CD4-positive, alpha-beta T cell treated with Interleukin-6 for 4 hours (primary cell): Measurements from ENCODE around the gene FAF2.
"Not testable (repeated sequence)": the region's sequence is repeated elsewhere in the genome, so short reads cannot be mapped to it uniquely, and the experiment has no call there.

ENCODE experiments used
- DNase-seq: peaks from one replicate; pipeline ENCODE4 v3.0.0-alpha.2; 2020; ENCODE audit warnings: mixed read lengths

The FAF2 gene

DNA sequence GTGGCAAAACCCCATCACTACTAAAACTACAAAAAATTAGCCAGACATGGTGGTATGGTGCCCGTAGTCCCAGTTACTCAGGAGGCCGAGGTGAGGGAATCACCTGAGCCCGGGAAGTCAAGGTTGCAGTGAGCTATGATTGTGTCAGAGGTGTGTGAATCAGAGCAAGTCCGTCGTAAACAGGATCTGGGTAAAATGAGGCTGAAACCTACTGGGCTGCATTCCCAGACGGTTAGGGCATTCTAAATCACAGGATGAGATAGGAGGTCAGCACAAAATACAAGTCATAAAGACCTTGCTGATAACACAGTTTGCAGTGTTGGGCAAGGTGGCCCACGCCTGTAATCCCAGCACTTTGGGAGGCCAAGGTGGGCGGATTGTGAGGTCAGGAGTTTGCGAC, 29.9 kb upstream of the FAF2 start:
- no peak for DNase-seq

DNA sequence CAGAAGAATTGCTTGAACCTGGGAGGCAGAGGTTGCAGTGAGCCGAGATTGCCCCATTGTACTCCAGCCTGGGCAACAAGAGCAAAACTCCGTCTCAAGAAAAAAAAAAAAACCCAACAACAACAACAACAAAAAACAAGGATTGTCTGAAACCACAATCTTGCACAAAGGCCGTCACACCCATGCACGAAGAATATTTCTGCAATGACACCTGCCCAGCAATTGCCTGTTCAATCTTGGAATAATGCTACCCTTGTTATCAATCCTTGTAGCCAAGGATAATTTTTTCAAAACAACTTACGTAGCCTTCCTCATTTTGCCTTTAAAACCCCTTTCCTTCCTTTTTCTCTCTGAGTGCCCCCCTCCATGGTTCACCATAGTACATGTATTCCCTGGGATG, 28.1 kb upstream of the FAF2 start:
- DNase-seq: no peak

DNA sequence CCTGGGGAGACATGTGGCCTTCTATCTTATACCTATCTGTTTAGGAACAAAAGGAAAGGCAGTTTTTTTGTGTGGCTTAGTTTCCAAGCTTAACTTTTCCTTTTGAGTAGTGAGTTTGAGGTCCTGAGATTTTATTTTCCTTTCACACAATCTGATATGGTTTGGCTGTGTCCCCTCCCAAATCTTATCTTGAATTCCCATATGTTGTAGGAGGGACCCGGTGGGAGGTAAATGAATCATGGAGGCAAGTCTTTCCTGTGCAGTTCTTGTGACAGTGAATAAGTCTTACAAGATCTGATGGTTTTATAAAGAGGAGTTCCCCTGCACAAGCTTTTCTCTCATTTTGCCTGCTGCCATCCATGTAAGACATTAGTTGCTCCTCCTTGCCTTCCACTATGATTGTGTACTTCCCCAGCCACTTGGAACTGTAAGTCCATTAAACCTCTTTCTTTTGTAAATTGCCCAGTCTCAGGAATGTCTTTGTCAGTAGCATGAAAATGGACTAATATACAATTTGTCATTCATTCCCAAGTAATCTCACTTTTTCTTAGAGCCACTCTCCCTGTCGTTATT, 27.1 kb upstream of the FAF2 start:
- no peak for DNase-seq

DNA sequence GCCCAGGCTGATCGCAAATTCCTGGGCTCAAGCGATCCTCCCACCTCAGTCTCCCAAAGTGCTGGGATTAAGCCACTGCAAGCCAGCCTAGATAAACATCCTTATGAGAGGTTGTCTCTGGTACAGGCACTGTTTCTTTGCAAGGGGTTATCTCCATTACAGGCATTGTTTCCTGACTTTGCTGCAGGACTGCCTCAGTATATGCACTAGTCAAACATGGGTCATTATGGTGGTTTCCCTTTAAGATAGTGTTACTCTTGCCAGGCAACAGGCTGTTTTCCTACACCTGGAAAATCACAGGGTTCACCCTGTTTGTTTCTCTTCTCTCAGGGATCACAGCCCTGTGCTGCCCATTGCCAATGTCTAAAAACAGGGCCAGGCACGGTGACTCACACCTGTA, 24.0 kb upstream of the FAF2 start:
- DNase-seq: no peak

- no peak for DNase-seq
These were observed 23.0 kb upstream of the FAF2 start for GRCh38 chr5:176425138-176425537.

- DNase-seq: no peak
These were observed 22.4 kb upstream of the FAF2 start for GRCh38 chr5:176425791-176426190.

GRCh38 chr5:176426876-176427275, 21.3 kb upstream of the FAF2 start:
- no peak for DNase-seq

DNA sequence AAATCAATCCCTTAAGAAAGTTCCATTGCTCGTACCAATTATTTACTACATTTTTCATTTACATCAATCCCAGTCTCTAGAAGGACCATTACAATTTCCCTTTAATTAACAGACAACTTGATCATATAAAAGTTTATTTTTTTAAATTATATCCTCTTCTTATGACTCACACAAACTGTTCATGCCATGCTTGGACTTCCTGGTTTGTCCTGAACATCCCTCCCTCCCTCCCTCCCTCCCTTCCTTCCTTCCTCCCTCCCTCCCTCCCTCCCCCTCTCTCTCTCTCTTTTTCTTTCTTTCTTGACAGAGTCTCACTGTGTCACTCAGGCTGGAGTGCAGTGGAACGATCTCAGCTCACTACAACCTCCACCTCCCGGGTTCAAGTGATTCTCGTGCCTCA, 20.2 kb upstream of the FAF2 start:
- no peak for DNase-seq

GRCh38 chr5:176429972-176430371, 18.2 kb upstream of the FAF2 start:
- DNase-seq: no peak

- DNase-seq: no peak
These were observed 15.5 kb upstream of the FAF2 start for GRCh38 chr5:176432707-176433106.

DNA sequence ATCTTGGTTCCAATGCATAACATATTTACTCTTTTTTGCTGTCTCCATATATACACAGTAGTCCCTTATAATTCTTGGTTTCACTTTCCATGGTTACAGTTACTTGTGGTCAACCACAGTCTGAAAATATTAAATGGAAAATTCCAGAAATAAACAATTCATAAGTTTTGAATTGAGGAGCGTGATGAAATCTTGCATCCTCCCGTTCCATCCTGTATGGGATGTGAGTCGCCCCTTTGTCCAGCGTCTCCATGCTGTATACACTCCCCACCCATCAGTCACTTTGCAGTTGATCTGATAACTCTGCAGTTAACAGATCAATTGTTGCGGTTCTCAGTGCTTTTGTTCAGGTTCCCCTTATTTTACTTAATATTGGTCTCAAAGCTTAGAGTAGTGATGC, 11.5 kb upstream of the FAF2 start:
- DNase-seq: no peak

- DNase-seq: no peak
These were observed 9.0 kb upstream of the FAF2 start for GRCh38 chr5:176438959-176439757.

DNA sequence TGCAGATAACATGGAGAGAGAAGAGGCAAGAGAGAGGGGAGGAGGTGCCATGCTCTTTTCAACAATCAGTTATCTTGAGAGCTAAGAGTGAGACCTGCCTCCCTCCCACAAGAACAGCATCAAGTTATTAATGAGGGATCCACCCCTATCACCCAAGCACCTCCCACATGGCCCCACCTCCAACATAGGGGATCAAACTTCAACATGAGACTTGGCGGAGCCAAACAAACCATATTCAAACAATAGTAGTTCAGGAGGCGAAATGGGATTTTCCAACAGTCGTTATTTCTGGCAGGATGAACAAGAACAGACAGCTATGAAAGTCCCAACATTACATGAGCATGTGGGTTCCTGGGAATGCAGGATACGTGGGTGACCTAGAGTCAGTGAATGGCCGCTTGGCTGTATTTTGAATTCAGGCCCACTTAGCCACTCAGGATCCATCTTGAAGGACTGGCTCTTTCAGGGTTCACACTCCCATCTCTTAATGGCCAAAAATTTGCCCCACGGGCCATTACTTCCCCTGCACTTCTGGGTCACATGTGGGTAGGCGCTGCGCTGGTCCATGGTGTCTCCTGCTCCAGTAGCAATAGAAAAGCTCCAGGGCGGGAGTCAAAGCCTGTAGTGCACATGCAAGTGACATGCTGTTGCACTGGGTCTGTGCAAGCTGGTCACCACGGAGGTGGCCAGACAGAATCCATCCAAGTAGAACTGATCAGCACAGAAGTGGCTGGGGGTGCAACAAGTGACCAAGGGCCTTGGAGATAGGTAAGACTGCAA, 7.1 kb upstream of the FAF2 start:
- DNase-seq: no peak

DNA sequence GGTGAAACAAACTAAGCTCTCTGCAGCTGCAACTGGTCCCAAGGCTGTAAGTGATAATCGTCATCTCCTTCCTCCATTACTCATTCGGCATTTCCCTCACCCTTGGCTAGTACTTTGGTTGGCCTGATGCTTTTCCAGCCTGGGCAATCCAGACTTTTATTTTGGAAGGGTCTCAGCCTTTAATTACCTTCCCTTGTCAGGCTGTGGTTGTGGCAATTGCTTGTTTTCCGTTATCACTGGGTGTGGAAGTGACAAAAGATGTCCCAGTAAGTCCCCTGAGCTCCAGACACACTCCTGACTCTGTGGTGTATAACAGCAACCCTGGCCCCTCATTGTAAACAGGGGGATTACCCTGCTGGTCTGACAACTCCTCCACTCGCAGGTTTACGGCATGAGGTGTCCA, 6.3 kb upstream of the FAF2 start:
- no peak for DNase-seq

GRCh38 chr5:176442911-176443310, 5.3 kb upstream of the FAF2 start:
- not testable (repeated sequence) for DNase-seq

DNA sequence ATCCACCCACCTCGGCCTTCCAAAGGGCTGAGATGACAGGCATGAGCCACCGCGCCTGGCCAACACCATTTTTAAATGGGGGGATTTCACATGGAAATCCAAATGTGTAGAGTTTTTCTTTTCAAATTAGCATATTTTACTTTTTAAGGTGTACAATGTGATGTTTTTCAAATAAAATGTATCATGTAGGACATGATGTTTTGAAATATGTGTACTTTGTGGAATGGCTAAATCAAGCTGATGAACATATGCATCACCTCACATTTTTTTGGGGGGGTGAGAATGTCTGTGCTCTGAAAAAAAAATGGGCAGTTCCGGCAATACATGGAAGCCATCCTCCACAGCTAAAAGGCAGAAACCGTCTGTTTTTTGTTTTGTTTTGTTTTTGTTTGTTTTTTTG, 3.4 kb upstream of the FAF2 start:
- DNase-seq: no peak

DNA sequence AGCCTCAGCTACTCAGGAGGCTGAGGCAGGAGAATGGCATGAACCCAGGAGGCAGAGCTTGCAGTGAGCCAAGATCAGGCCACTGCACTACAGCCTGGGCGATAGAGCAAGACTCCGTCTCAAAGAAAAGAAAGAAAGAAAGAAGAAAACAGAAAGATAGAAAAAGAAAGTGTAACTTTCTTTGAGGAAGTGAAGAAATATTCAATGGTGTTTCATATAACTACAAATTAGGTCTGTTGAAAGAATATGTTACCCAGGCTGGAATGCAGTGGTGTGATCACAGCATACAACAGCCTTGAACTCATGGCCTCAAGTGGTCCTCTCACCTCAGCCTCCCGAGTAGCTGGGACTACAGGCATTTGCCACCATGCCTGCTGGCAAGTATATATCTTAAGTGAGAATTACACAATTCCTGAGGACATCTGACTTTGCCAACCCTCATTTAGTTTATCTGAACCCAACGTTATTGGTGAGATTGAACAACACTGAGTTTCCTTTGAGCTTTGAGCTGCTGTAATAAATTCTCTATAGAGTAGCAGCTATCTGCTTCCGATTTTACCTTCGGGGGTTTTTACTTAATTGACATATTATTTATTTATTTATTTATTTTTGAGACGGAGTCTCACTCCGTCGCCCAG, 2.0 kb upstream of the FAF2 start:
- no peak for DNase-seq

DNA sequence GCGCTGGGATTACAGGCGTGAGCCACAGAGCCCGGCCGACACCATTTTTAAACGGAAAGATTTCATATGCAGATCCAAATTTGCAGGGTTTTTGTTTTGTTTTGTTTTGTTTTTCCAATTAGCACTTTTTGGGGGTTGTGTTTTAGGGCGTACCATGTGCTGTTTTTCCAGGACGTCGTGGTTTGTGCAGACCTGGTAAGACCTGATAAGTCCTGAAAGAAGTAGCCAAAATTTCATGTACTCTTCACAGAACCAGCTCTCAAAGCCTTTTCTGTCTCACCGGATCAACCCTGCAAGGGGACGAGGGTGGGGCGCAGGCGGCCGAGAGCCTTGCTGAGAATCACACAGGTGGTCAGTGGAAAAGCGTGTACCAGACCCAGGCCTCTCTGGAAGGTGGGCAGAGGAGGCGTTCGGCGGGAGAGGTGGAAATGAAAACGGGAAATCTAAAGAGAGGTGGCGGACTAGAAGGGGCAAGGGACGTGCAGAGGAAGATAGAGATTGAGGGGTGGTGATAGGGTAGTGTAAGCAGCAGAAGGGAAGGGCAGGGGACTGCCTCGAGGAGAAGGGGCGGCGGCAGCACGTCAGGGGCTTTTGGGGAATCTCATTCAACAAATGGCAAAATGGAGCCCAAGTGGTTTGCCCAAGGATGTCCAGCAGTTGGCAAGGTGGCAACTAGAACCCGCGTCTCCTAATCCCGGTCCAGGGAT, 1.1 kb upstream of the FAF2 start:
- DNase-seq: no peak

DNA sequence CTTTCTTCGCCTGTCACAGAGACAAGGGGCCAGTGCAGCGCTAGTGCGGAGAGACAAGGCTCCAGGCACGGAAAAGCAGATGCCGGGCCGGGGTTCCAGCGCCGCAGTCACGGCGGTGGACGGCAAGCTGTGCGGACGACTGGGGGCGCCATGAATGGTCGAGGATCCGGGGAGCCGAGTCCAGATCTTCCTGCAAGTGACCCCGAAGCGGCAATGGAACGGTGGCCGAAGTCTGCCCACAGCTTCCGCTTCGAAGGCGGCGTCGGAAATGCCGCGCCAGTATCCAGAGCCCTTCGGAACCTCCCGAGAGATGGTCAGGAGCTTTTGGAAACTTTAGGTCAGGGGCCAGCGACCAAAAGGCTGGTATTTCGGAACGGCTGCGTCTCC, 601 bp upstream of the FAF2 start:
- DNase-seq: peak; percentile 37

GRCh38 chr5:176450077-176450476, 1.9 kb downstream of the FAF2 start:
- DNase-seq: no peak

GRCh38 chr5:176454724-176455394, 6.7 kb downstream of the FAF2 start:
- no peak for DNase-seq

- DNase-seq: no peak
These were observed 10.8 kb downstream of the FAF2 start for GRCh38 chr5:176458904-176459561.
